ENCODE results near the gene UMODL1.

The UMODL1 gene

GRCh38 chr21:42140196-42140934 lies 69.2 kb downstream of the UMODL1 start:
- no peak for DNase-seq

GRCh38 chr21:42141643-42142042 lies 70.5 kb downstream of the UMODL1 start:
- no peak for DNase-seq

DNA sequence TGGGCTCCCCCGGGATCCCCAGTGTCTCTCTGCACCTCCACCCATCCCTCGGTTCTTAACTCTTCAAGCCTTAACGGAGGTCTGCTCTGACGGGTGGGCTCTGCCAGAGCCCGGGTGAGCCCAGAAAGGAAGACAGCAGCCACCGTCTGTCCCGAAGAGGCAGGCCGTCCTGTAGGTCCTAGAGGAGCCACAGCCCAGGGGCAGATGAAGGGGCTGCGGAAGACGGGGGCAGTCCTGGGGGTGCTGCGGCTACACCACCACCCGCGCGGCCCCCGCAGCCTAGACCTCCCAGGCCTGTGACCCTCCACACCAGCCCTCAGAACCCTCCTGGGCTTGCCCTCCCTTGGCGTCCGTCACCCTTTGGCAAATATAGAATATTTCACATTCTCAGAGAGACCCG lies 71.0 kb downstream of the UMODL1 start:
- DNase-seq, result no peak

GRCh38 chr21:42142627-42143026 lies 71.5 kb downstream of the UMODL1 start:
- no peak for DNase-seq

DNA sequence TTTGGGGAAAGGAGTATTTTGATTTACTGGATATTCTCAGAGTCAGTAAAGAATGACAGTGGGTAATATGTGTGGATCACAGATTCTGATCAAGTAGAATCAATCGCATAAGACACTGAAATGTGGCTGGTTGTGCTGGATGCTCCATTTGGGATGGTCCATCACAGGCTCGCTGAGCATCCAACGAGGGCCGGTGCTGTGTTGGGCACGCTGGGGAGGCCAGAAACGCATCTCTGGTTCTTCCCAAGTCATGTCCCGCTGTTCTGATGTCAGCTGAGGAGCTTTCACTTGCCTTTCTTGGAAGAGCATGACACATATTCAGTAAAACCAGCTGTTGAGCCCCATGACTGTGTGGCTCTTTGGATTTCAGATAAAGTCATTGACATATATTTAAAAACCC lies 72.0 kb downstream of the UMODL1 start:
- DNase-seq, result no peak

GRCh38 chr21:42144221-42144620 lies 73.1 kb downstream of the UMODL1 start:
- DNase-seq, result no peak

GRCh38 chr21:42144679-42145568 lies 73.8 kb downstream of the UMODL1 start:
- DNase-seq, result no peak

DNA sequence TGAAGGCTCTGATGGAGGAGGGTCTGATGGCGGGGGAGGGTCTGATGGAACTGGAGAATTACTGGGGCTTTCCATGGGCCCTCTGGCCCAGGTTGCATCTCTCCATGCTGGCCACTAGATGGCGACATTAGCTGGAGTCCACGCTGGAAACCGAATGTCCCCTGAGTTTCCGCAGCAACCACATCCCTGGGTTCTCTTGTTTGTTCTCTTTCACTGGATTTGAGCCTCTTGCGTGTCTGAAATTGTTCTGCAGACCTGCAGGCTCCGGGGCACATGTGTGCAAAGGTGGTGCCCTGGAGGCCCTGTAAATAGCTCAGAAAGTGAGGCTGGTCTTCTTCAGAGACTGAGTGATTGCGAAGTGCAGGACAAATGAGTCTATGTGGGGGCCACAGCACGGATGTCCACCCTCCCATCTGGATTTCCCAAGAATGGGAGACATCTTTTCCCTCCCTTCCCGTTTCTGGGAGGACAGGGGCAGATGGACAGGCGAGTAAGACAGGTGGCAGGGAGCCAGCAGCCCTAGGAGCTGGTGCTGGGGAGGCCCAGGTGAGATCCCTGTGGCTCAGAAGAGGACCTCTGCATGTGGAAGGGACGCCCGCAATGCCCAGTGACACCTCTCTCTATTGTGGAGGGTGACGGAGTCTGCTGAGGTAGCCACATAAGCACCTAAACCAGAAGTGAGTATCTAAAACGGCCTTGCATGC lies 74.6 kb downstream of the UMODL1 start:
- peak; percentile 46 for DNase-seq

GRCh38 chr21:42146273-42146805 lies 75.2 kb downstream of the UMODL1 start:
- DNase-seq, result no peak

- DNase-seq, result no peak
Measured at GRCh38 chr21:42146821-42147220, 75.7 kb downstream of the UMODL1 start.

DNA sequence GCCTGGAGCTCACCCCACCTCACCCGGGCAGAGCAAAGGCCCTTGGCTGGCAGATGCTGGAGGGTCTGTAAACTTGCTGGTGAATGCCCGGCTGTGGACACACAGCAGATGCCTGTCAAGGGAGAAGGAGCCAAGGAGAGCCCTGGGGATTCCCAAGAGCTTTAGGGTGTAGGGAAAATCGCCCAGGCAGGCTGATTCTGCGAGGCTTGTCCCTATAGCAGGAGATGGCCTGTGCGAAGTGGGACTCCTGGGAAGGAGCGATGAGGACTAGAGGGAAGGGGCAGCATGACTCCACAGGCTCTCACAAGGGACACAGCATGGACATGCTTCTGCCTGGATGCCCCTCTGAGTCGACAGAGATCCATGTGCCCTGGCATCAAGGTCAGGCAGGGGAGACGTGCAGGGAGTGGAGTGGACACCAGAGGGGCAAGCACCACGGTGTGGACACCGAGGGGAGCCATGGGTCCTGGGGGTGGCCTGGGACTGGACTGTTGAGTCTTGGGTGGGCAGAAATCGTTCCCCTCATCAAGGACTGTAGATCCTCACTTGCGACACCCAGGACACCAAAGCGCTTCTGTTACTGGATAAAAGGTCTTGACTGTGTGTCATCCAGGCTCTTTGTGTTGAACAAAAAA lies 76.4 kb downstream of the UMODL1 start:
- DNase-seq, result no peak

DNA sequence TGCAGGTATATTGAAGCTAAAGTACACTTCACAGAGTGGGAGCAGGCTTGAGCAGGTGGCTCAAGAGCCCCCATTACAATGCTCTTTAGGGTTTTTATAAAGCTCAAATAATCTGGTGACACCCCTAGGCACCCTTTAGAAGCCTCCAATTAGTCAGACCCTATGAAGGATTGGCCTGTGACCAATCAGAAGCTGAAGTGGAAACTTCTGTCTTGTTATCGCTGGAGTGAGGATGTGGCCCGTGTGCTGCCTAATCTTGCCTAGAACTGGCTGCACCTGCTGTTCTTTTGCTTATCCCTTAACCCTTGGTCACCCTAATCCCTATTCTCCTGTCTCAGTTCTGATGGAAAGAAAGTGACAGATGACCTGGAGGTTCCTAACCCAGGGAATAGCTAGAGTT lies 77.0 kb downstream of the UMODL1 start:
- DNase-seq, result no peak

DNA sequence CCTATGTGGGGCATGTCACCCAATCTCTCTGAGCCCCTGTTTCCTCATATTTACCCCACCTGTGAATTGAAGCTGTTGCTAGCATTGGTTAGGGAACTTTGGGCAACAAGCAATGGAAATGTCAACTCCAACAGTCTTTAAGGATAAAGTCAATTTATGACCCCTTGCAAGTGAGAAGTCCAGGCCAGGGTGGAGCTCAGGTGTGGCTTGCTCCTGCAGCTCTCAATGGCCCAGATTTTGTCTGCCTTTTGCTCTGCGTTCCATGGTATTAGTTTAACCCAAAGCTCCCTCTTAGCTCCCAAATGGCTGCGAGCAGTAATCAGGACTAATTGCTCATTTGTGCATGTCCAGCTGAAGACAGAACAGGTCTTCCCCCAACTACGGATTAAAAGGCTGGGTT lies 77.5 kb downstream of the UMODL1 start:
- no peak for DNase-seq

DNA sequence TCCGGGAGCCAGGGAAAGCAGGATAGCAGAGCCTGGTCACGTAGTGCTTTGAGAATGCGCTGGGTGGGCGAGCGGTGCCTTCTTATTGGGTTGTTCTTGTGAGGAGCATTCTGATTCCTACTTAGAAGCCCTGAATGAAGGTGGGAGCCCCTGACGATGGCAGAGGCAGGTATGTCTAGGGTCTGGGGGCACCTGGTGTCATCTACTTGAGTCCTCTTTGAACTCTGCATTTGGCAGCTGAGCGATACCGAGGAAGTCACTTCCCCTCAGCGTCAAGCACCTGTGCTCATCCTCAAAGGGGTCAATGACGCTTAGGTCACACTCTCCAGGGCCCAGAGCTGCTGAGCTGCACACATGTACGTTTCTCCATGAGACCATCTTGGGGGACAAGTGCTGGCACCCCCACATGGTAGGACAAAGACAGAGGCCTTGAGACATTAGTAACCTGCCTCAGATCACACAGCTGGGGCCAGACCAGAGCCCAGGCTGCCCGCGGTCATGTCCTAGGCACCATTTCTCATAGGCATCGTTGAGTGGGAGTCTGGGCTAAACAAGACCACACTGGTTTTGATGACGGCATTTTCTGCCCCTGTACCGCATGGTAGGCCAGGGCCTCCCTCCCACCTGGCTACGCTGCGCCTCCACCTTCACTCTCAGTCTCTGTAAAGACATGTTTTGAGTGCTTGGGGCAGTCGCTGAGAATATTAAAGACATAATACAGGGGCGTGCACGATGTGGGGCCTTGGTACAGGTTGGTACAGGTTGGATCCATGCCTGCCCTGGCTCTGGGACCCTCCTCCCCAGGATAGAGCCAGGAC lies 78.7 kb downstream of the UMODL1 start:
- DNase-seq, result no peak

DNA sequence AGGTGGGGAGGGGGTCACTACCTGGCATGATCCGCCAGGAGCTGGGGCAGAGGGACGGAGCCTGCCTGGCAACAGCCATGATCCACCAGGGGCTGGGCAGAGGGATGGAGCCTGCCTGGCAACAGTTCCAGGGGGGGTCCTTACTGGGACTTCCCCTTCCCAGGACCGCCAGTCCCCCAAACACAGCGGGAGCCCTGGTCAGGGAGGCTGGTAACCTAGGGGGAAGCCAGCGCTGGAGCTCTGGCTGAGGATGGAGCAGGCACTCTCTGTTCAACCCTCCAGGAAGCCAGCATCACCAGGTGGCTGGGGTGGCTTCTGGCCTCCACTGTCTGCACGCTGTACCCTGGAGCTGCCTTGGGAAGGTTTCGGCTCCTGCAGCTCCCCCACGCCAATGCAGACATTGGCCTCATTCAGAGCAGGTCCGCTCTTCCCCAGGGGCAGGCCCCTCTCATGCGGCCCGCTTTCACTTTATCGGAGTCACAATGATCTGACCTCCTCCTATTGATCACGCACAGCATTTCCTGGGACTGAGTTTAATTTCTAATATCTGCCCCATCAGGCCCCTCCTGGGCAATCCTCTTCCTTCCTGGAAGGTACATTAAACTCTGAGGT lies 79.5 kb downstream of the UMODL1 start:
- DNase-seq, result no peak

GRCh38 chr21:42151148-42151947 lies 80.2 kb downstream of the UMODL1 start:
- DNase-seq, result no peak

- DNase-seq, result no peak
Measured at GRCh38 chr21:42151948-42152220, 80.8 kb downstream of the UMODL1 start.

DNA sequence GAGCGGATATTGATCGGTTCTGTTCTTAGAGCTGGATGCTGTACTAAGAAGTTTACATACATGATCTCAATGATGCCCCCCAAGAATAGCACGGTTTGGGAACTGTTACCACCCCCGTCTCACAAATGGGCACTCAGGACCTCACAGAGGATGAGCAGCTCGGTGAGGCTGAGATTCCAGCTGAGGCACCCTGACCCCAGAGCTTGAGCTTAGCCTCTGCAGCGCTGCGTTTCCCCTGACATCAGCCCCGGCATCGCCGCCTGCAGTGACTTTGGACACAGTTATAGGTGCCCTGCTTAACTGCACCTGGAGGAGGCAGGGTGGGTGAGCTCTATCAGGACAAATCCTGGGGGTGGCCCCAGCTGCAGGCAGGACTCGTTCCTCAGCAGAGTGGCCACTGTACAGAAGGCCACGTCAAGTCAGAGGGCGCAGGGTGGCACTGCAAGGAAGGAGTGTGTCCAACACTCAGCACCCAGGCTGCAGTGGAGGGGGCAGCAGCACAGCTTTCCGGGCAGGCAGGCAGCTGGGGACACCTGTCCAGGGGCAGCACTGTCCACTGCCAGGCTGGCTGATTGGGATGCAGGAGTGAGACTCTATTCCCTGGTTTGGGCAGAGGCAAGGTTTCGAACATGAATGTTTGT lies 82.0 kb downstream of the UMODL1 start:
- no peak for DNase-seq

DNA sequence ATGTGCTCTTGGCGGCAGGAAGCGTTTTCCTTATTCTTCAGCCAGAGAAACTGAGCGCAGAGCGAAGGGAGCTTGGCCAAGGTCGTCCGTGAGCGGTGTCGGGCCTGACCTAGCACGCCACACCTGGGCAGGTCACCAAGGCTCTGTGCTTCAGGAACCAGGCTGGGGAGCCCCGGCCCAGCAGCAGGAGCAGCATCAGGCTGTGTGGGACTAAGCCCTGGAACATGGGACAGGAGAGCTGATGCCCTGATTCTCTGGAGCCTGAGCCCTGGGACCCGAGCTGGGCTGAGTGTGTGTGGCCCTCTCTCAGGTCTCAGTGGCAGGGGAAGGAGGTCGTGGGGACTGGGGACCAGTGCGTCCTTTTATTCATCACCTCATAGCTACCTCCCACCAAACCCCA lies 82.6 kb downstream of the UMODL1 start:
- DNase-seq, result no peak

Data from fibroblast of skin of right biceps (primary cell).